CD14-positive monocyte (primary cell): ENCODE measurements around the gene EDN2. TPM values are rescaled to one million over a fixed set of nuclear protein-coding genes. Genes with fewer than 3 reads are reported as not detected.

ENCODE experiments used
- DNase-seq, 3 donors: peaks; one replicate each; pipeline ENCODE4 v3.0.0-alpha.2; 2011 to 2022
- H2AFZ ChIP-seq: 2 replicates; pipeline ENCODE4 v1.6.0; 2012; ENCODE audit warnings: mild to moderate bottlenecking, low read depth, low read length, inconsistent platforms; ENCODE audit not compliant: insufficient read depth, poor library complexity, severe bottlenecking
- H3K27ac ChIP-seq, 2 donors: 1 replicate in 1 of 2; 2 replicates in 1 of 2; pipeline ENCODE4 v1.5.1; 2012 to 2013; ENCODE audit warnings: low read length in 2 of 2, control low read depth in 1 of 2, inconsistent platforms in 1 of 2, low read depth in 1 of 2, mild to moderate bottlenecking in 1 of 2
- H3K27me3 ChIP-seq, 2 donors: one replicate each; pipeline versions ENCODE4 v1.6.0 to v1.6.1; 2011 to 2013; ENCODE audit warnings: low read length in 2 of 2; ENCODE audit not compliant: control insufficient read depth in 2 of 2, insufficient read depth in 2 of 2
- H3K36me3 ChIP-seq, 2 donors: replicated peaks in 1 of 2; 1 replicate in 1 of 2; 2 replicates in 1 of 2; pipeline versions ENCODE4 v1.5.1 to v1.6.1; 2012 to 2013; ENCODE audit warnings: low read length in 2 of 2, control low read depth in 1 of 2, inconsistent platforms in 1 of 2, mild to moderate bottlenecking in 1 of 2; ENCODE audit not compliant: insufficient read depth in 2 of 2, control insufficient read depth in 1 of 2
- H3K4me1 ChIP-seq, 2 donors: 1 replicate in 1 of 2; 2 replicates in 1 of 2; pipeline versions ENCODE4 v1.5.1 to v1.6.1; 2012 to 2013; ENCODE audit warnings: low read length in 2 of 2, control low read depth in 1 of 2, inconsistent platforms in 1 of 2, mild to moderate bottlenecking in 1 of 2, moderate library complexity in 1 of 2; ENCODE audit not compliant: insufficient read depth in 2 of 2, control insufficient read depth in 1 of 2
- H3K4me2 ChIP-seq: replicated peaks from 2 replicates; pipeline ENCODE3; 2012; ENCODE audit warnings: low read length, moderate library complexity, mild to moderate bottlenecking; ENCODE audit not compliant: poor library complexity, severe bottlenecking; ENCODE audit errors: extremely low read depth
- H3K4me3 ChIP-seq, 3 experiments: fragments of 200-600 bp in 1 of 3; sonication (generic) in 1 of 3; replicated peaks in 1 of 3; 1 replicate in 2 of 3; 2 replicates in 1 of 3; pipeline ENCODE4 v1.5.1; 2011 to 2013; ENCODE audit warnings: low read length in 3 of 3, mild to moderate bottlenecking in 3 of 3, control low read depth in 2 of 3, low read depth in 2 of 3, inconsistent platforms in 1 of 3, moderate library complexity in 1 of 3
- H3K79me2 ChIP-seq: 2 replicates; pipeline ENCODE4 v1.6.0; 2012; ENCODE audit warnings: mild to moderate bottlenecking, control low read depth, inconsistent platforms, low read length, moderate library complexity; ENCODE audit not compliant: insufficient read depth
- H3K9ac ChIP-seq: 2 replicates; pipeline ENCODE4 v1.6.0; 2017; ENCODE audit warnings: low read length, mild to moderate bottlenecking; ENCODE audit not compliant: insufficient read depth, poor library complexity, severe bottlenecking
- H3K9me3 ChIP-seq, 2 donors: replicated peaks in 1 of 2; 1 replicate in 1 of 2; 2 replicates in 1 of 2; pipeline versions ENCODE4 v1.5.1 to v1.6.1; 2012 to 2013; ENCODE audit warnings: low read length in 2 of 2, control low read depth in 1 of 2; ENCODE audit not compliant: control insufficient read depth in 1 of 2, insufficient read depth in 1 of 2
- H4K20me1 ChIP-seq: 2 replicates; pipeline ENCODE4 v1.6.0; 2012; ENCODE audit warnings: mild to moderate bottlenecking, low read length, control low read depth, moderate library complexity; ENCODE audit not compliant: insufficient read depth
- H3K27ac Mint-ChIP-seq, 7 donors: one replicate each; pipeline ENCODE4 v1.8.0; 2020; ENCODE audit warnings: mild to moderate bottlenecking in 7 of 7, mixed read lengths in 7 of 7, moderate library complexity in 6 of 7, inconsistent platforms in 2 of 7
- H3K27me3 Mint-ChIP-seq, 3 donors: one replicate each; pipeline ENCODE4 v1.8.0; 2021 to 2022; ENCODE audit warnings: low read depth in 3 of 3, mild to moderate bottlenecking in 3 of 3, mixed read lengths in 3 of 3, moderate library complexity in 3 of 3, inconsistent platforms in 1 of 3
- H3K36me3 Mint-ChIP-seq, 2 donors: one replicate each; pipeline ENCODE4 v1.8.0; 2020; ENCODE audit warnings: mixed read lengths in 2 of 2, inconsistent platforms in 1 of 2, mild to moderate bottlenecking in 1 of 2
- H3K4me1 Mint-ChIP-seq: one replicate; pipeline ENCODE4 v1.8.0; 2020; ENCODE audit warnings: mild to moderate bottlenecking, mixed read lengths
- H3K4me3 Mint-ChIP-seq, 2 donors: one replicate each; pipeline ENCODE4 v1.8.0; 2020; ENCODE audit warnings: mild to moderate bottlenecking in 2 of 2, mixed read lengths in 2 of 2, moderate library complexity in 1 of 2
- H3K9me3 Mint-ChIP-seq, 7 donors: one replicate each; pipeline ENCODE4 v1.8.0; 2020 to 2022; ENCODE audit warnings: mixed read lengths in 7 of 7, mild to moderate bottlenecking in 6 of 7, moderate library complexity in 6 of 7, inconsistent platforms in 2 of 7
- WGBS: methylation state at CpG from one replicate; pipeline ENCODE4 v1.1.5; 2013; ENCODE audit warnings: missing lambda C conversion rate; ENCODE audit not compliant: insufficient coverage; 5-methylcytosine and 5-hydroxymethylcytosine counted together
- intact Hi-C, 2 donors: fragments of 100-400 bp; cut with micrococcal nuclease; formaldehyde crosslinking; loops; one replicate each; pipeline versions ENCODE4 v1.15.0 to v1.15.1; 2023
- polyA plus RNA-seq, 3 donors: library from polyadenylated mRNA; depleted of rRNA in 1 of 3; unstranded in 2 of 3; stranded (reverse) in 1 of 3; fragments of 300-500 nt in 2 of 3; fragments of >200 nt in 1 of 3; fragmentation: Illumina TruSeq in 2 of 3; gene quantifications; 1 replicate in 2 of 3; 2 replicates in 1 of 3; pipeline ENCODE4 v1.2.3, GENCODE V29; 2012 to 2021
- TF ChIP-seq, protein P1 (sequence below): fragments of 200-600 bp; IDR thresholded peaks from one replicate; pipeline ENCODE4 v1.8.0; 2022; ENCODE audit warnings: antibody characterized with exemption, mild to moderate bottlenecking

Gene EDN2
- polyA plus RNA-seq, 3 donors: not detected

DNA sequence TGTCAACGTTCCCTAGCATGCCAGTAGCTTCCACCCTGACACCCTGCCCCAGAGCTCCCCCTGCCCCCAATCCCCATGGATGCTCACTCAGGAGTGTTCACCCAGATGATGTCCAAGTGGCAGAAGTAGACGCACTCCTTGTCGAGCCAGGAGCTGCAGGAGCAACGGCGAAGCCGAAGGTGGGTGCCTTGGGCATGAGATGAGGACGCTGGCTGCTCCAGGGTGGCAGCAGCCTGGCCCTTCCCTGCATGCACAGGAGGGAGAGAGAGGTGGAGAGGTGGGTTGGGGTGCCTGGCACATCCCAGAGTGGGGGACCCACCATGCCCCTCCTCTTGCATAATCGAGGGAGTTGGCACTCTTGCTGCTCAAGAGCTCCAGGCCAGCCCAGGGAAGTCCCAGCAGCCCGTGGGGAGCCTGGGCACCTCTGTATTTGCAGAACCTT, 502 bp downstream of the EDN2 start:
- Histone ChIP-seq H3K27ac (no peak overlapping the region), H2AFZ (no peak overlapping the region), H3K4me2 (no peak overlapping the region), H3K4me3 (no peak overlapping the region), H3K79me2 (no peaks in the 10 kb centered on the region), H3K4me1 (peaks cover 6 to 13% of the 10 kb centered on the region in 2 donors), H3K9me3 (no peaks in the 10 kb centered on the region), H3K36me3 (no peaks in the 10 kb centered on the region), H4K20me1 (no peaks in the 10 kb centered on the region), H3K27me3 (peaks cover 0 to 5% of the 10 kb centered on the region in 2 donors), H3K9ac (no peak overlapping the region)
- intact Hi-C loops: no loop called here
- WGBS: 68% methylated on average over 7 of the region's 9 CpGs
- H3K36me3 Mint-ChIP-seq: no peaks in the 10 kb centered on the region
- peaks cover 23 to 35% (median 32%) of the 10 kb centered on the region in 3 donors for H3K27me3 Mint-ChIP-seq
- H3K27ac Mint-ChIP-seq: peak overlapping the region in 2 of 7 donors; percentile 50 to 54
- no peak overlapping the region for H3K4me3 Mint-ChIP-seq
- H3K4me1 Mint-ChIP-seq: peaks cover 12% of the 10 kb centered on the region
- TF ChIP-seq, protein P1, sequence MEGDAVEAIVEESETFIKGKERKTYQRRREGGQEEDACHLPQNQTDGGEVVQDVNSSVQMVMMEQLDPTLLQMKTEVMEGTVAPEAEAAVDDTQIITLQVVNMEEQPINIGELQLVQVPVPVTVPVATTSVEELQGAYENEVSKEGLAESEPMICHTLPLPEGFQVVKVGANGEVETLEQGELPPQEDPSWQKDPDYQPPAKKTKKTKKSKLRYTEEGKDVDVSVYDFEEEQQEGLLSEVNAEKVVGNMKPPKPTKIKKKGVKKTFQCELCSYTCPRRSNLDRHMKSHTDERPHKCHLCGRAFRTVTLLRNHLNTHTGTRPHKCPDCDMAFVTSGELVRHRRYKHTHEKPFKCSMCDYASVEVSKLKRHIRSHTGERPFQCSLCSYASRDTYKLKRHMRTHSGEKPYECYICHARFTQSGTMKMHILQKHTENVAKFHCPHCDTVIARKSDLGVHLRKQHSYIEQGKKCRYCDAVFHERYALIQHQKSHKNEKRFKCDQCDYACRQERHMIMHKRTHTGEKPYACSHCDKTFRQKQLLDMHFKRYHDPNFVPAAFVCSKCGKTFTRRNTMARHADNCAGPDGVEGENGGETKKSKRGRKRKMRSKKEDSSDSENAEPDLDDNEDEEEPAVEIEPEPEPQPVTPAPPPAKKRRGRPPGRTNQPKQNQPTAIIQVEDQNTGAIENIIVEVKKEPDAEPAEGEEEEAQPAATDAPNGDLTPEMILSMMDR: no peak
- no peak for DNase-seq
- no peaks in the 10 kb centered on the region for H3K9me3 Mint-ChIP-seq

- Mint-ChIP-seq H3K36me3 (no peaks in the 10 kb centered on the region), H3K27me3 (peaks cover 23 to 34% (median 32%) of the 10 kb centered on the region in 3 donors), H3K9me3 (no peaks in the 10 kb centered on the region), H3K4me1 (peaks cover 12% of the 10 kb centered on the region), H3K4me3 (no peak overlapping the region), H3K27ac (no peak overlapping the region)
- TF ChIP-seq, protein P1: no peak
- Histone ChIP-seq H3K36me3 (no peaks in the 10 kb centered on the region), H3K4me3 (no peak overlapping the region), H3K79me2 (no peaks in the 10 kb centered on the region), H3K9ac (no peak overlapping the region), H3K27ac (no peak overlapping the region), H3K9me3 (no peaks in the 10 kb centered on the region), H2AFZ (no peak overlapping the region), H3K4me2 (no peak overlapping the region), H3K4me1 (peaks cover 6 to 13% of the 10 kb centered on the region in 2 donors), H3K27me3 (peaks cover 0 to 5% of the 10 kb centered on the region in 2 donors), H4K20me1 (no peaks in the 10 kb centered on the region)
- intact Hi-C loops: no loop called here
- WGBS: 94% methylated on average over 11 of the region's 21 CpGs
- DNase-seq: no peak
Observed at GRCh38 chr1:41483001-41483850, 1.3 kb downstream of the EDN2 start.
